ENCODE measurements around the gene TRIP6.

The TRIP6 gene, protein sequence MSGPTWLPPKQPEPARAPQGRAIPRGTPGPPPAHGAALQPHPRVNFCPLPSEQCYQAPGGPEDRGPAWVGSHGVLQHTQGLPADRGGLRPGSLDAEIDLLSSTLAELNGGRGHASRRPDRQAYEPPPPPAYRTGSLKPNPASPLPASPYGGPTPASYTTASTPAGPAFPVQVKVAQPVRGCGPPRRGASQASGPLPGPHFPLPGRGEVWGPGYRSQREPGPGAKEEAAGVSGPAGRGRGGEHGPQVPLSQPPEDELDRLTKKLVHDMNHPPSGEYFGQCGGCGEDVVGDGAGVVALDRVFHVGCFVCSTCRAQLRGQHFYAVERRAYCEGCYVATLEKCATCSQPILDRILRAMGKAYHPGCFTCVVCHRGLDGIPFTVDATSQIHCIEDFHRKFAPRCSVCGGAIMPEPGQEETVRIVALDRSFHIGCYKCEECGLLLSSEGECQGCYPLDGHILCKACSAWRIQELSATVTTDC

DNA sequence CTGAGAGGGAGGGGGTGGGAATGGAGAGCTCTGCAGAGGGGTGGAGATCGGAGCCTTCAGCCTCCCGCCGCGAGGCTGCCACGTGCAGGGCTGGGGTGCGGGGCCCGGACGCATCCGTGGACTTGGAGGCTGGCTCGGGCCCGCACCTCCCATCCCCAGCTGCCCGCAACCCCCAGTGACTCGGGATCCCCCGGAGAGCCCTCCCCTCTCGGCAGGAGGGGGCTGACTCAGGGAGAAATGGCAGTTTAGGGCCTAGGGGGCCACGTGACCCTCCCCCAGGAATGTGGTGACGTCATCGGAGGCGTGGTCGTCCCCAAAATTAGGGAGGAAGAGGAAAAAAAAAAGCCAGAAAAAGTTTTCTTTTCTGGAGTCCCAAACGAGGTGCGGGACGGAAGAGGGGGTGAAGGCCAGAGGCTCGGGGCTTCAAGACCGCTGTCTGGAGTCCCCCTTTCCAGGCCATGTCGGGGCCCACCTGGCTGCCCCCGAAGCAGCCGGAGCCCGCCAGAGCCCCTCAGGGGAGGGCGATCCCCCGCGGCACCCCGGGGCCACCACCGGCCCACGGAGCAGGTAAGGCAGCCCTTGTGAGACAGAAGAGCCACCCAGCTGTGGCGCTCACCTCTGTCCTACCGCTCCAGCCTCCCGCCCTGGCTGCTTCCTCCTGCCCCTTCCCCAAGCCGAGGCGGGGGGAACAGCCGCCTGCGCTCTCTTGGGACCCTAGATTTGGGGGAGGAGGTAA is at the start of gene TRIP6:
Gene TRIP6 (plus strand): TSS at position 348 of the 736 bp plus-strand sequence. CDS start 111 bp downstream, at position 459.
- peak; percentile 36 for DNase-seq

DNA sequence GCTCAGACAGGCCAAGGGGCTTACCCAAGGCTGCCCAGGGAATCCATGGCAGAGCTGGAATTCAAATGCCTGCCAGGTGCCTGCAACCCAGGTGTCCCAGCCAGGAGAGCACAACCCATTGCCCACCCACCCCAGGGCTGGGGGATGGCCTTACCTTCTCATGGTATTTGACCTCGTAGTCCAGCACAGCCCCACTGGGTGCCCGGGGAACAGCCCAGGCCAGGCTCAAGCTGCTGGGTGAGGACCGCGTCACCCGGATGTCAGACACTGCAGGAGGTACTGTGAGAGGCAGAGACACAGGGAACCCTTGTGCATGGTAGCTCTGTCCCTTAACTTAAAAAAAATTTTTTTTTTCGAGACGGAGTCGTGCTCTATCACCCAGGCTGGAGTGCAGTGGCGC is 48.8 kb upstream of the TRIP6 start:
- no peak for DNase-seq

- no peak for DNase-seq
Measured at GRCh38 chr7:100818825-100819224, 48.4 kb upstream of the TRIP6 start.

DNA sequence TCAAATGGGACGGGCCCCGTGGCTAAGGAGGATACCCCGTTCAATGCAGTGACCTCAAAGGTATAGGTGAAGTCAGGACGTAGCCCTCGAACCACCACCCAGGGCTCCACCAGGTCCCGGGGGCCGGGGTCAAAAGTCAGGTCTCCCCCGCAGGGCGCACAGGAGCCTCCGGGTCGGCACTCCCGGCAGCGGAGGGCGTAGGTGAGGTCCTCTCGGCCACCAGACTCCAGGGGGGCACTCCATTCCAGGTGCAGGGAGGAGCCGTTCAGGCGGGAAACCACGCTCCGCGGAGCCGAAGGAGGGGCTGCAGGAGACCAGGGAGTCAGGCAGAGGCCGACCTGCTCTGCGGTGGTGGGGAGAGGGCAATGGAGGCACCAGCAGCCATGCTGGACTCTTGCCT is 47.6 kb upstream of the TRIP6 start:
- DNase-seq = no peak

GRCh38 chr7:100822236-100823139 is 44.7 kb upstream of the TRIP6 start:
- DNase-seq = no peak

DNA sequence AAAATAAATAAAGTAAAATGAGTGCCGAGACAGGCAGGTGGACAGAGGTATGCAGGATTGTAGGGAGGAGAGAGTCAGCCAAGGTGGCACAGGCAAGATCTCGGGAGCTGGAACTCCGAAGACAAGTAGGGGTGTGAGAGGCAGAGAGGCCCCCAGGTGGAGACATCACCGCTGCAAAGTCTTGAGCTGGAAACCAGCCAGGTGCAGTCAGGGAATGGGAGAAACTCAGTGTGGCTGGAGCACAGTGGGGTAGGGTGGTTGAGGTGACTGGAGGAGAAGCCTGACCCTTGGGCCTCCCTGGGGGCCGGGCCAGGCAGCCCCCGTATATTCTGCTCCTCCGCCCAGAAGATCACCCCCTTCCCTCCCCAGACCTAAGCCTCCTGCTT is 44.1 kb upstream of the TRIP6 start:
- DNase-seq = no peak

- no peak for DNase-seq
Measured at GRCh38 chr7:100823534-100823933, 43.7 kb upstream of the TRIP6 start.

DNA sequence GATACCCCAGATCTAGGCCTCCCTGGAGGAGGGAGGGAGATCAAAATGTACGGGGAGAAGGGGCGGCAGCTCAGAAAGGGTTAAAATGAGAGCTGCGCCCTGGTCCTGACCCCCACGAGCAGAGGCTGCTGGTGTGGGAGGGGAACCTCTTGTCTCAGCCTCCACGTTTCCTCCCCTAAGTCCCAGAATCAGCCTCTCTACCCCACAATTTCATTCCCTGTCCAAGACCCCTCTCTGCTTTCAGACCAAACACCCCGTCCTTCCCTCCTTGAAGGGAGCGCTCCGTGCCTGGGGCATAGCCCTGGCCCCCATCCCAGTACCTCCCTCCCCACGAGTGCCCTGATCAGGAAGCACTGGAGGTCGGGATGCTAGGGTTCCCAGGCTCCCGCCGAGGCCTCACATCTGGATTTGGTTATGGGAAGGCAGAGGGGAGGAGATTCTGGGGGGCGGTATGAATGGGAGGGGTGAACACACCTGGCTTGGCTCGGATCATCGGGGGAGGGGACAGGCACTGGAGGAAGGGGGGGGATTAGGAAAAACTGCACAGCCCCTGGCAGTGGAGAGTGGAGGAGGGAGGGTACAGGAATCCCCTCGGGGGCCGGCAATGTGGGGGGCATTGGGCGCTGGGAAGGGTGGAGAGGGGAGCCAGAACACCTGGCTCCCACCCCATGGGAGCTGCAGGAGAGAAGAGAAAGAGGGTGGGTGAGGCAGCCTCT is 42.5 kb upstream of the TRIP6 start:
- no peak for DNase-seq

DNA sequence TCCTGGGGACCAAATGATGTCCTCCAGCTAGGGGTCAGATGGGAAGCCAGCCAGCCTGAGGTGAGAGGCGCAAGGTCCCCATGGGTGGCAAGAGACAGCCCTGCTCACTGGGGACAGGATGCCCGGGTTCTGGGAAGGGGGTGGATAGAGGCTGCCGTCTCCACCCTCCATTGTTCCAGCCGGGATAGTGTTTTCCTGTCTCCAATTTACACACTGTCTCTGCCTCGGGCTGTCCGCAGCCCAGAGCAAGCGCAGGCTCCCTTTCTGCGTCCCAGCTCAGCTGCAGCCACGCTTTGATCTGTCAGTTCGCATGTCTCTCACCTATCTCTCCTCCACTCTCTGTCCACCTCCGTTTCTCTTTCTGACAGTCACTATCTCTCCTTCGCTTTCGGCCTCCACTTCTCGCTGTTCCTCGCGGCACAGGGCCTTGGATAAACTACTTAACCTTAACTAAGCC is 41.9 kb upstream of the TRIP6 start:
- no peak for DNase-seq

DNA sequence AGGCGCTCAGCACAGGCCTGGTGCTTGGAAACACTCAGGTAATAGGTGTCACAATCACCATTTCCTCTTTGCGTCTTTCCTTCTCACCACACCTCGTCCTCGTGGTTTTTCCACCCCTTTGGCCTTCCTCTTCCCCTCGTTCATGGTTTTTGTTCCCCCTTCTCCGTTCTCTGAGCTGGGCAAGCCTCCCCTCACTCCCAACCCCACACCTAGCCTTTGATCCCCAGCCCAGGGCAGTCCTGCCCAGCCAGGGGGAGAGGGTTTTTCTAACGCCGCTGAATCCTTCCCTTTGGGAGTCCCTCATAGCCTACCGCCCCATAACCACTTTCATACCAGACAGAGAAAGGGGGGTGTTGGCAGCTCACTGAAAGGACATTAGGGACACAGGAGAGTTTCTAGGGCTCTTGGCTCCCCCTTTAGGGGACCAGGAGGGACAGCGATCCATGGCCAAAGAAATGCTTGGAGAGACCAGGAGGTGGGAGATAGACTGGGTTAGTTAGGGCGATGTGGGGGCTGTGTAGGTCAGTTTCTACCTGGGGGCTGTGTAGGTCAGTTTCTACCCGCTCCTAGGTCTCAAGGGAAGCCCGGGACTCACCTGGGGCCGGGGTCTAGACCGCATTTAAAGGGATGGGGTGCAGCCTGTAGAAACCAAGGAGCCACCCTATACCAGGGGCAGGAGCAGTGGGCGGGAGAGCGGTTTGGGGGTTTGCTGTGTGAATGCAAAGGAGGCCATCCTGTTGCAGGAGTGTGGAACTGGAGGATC is 41.3 kb upstream of the TRIP6 start:
- no peak for DNase-seq

DNA sequence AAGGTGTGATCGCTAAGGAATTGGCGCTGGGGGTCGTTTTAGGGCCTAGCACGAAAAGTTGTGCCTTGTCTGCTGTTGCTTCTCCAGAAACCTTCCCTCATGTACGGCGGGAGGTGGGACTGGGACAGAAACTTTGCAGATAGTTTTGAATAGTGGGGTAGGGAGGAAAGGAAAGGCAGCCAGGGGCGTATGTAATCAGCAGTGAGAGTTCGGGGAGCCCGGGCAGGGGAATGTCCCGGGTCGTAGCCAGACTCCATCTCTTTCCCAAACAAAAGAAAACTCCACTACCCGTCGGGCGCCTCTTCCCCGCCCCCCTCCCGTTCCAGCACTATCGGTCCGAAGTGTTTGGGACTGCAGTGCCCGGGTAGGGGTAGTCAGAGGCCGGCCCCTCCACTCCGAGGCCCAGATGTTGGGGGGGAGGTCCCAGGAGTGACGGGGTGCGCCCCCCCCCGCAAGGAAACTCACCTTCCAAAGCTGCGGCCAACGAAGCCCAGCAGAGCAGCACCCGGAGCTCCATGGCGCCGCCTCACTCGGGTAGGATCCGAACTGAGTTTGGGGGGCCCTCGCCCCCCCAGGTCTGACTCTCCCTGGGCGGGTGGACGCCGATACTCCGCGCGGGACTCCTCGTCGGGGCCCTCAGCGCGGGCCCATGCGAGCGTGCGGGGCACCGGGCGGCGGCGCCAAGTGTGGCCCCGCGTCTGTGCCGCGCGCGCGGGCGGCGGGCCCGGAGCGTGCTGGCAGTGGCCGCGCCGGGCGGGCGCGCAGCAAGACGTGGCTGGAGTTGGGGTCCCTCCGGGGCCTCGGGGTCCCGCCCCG is 40.5 kb upstream of the TRIP6 start:
- DNase-seq = no peak

DNA sequence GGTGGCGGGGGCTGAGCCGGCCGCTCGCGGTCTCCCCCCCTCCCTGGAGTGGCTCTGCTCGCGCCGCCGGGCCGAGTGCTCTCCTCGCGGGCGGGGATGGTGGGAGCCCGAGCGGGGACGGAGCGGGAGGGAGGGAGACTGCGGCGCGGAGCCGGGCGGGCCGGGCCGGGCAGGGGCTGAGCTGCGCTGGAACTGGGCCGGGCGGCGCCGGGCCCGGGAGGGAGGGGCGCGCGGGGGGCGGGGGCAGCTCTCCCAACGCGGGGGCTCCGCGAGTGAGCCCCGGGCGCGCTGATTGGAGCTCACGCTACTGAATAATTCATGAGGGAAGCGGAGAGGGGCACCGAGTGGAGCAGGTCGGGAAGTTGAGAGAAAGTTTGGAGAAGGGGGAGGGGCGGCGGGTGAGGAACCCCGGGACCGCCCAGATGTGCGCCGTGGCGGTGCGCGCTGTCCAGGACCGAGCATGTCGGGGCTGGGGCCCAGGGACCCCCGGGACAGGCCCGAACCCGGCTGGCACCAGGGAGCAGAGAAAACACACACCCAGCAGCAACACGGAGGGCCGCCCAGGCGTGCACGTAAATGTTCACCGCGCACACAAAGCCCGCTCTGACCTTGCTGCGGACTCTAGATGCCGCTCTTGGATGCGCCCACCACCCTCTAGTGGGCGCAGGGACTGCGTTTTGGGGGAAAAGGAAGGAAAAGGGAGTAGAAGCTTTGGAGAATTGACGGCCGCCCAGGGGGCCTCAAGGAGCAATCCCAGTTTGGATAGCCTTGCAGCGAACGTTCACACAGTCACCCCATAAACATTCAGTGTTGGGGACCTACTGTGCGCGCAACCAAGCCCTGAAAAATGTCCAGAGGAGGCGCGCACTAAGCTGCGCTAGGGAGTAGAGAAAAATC is 39.6 kb upstream of the TRIP6 start, which contains the start of gene EPHB4:
Gene EPHB4 (minus strand): TSS at position 194 of the 897 bp plus-strand sequence. CDS start 493 bp downstream, outside the sequence.
- DNase-seq = no peak

GRCh38 chr7:100829150-100829716 is 38.0 kb upstream of the TRIP6 start:
- DNase-seq = no peak

DNA sequence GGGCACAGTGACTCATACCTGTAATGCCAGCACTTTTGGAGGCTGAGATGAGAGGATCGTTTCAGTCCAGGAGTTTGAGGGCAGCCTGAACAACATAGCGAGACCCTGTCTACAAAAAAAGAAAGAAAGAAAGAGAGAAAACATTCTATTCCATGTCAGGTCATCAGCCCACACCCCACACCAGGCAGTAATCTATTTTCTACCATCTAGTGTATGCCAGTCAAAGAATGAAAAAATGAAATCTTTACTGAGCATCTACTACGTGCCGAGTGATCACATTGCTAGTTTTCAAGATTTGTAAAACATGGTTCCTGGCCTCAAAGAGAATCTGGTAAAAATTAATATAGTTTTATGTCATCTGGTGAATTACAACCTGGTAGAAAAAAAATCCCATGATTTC is 36.8 kb upstream of the TRIP6 start:
- no peak for DNase-seq

GRCh38 chr7:100832281-100832633 is 34.9 kb upstream of the TRIP6 start:
- no peak for DNase-seq

- DNase-seq = no peak
Measured at GRCh38 chr7:100835903-100836811, 31.0 kb upstream of the TRIP6 start.

DNA sequence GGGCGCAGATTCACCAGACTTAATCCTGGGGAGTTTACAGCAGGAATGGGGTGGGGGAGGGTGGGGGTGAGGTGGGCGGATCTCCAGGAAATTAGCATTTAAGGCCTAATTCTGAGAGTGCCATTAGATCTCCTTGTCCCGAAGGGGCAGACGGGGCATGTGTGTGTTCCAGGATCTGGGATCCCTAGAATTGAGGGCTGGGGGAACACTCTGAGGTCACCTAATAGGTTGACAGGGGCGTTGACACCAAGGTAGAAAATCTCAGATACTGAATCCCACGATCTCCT is 30.4 kb upstream of the TRIP6 start:
- DNase-seq = no peak

Measured in CD4-positive, alpha-beta T cell treated with Interleukin-4 for 4 hours (primary cell).